Measurements from ENCODE around the gene RBMS3. TPM values are rescaled to one million over a fixed set of nuclear protein-coding genes. Genes with fewer than 3 reads are reported as not detected.

Gene RBMS3
- total RNA-seq, 1 donor from 2014 or later, result 22.6 TPM

DNA sequence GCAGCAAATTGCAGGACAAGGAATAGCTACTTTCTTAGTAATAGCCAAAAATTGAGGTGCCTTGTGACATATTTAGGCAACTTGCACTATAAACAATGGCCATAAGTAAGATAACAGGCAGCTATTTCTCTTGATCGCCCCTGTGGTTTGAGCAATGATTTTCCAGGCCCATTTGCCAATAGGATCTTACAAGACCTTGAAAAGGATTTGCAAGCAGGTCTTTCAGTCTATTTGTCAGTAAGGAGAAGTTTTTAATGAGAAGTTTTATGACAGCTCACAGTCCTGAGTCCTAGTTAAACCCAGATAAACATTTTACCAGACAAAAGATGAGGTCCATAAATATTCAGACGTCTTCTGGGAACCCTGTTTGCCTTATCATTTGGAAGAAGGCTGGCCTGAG lies 645.5 kb downstream of the RBMS3 start:
- DNase-seq (ENCODE audit: low read depth in 2 of 2), result no peak

DNA sequence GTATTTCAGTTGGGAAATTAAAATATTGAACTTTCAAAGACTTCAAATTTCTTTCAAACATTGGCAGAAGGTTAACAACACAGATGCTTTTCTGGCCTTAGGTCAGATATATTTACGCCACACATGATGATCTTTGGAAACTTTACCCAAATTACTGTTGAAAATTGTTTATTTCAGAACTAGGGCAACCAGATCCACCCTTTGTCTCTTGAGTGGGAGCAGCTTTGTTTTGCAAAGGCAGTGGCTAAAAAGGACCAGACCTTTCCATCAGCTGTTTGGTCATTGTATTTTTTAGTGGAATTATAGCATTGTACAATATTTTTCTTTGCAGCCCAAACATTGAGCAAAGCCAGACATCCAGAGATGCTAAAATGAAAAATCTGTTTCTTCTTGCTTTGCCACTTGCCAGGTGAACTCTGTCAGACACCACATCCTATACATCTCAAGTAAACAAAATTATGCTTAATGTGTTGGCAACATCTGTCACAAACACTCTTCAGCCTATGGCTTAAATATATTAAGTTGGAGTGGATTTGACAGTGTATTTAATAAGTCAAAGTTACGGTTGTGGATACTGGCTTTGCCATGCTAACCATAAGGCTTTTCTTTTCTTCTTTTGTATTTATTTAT lies 651.9 kb downstream of the RBMS3 start:
- no peak for DNase-seq (ENCODE audit: low read depth in 2 of 2)

DNA sequence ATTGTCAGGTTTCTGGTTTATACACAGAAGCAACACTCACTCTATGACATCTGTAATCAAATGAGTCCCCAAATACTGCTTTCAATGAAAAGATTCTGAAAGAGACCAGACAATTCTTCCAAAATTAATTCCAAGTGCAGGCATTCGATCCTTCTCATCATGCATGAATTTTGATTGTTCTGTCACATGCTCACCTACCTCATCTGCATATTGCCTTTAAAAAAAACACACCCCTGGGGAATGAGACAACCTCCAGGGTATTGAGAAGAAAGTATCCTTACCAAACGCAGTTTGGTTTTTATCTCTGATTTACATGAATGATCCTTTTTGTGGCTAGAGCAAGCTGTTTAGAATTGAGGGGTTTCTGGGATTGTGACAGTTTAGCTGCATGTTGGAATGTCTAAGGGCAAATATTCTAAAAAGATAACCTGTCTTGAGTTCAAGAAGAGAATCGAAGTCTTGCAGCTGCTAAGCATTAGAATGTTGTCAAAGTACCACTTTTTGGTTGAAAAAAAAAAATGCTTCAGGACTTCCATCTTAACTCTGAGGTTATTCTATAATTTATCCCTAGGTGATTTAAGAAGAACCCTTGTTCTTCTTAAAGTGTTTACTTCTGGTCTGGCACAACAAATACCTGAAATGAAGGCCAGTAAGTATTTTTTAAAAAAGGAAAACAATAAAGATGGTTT lies 653.1 kb downstream of the RBMS3 start:
- no peak for DNase-seq (ENCODE audit: low read depth in 2 of 2)

DNA sequence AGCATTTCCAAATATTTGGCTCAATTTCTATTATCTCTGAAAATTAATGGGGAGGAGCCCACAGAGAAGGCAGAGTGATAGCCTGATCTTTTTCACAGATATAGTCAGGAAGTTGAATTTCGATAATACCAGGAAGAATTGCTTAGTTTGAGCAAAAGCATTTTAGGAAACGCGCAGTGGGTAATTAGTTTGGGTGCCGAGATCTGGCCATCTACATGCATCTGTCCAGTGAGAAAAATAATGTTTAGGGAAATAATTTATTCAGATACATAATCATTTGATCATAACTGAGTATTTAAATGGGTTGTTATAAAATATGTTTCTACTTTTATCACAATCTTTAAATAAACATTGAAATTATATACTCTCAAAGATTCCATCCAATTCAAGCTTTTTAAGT lies 653.9 kb downstream of the RBMS3 start:
- DNase-seq (ENCODE audit: low read depth in 2 of 2), result no peak

DNA sequence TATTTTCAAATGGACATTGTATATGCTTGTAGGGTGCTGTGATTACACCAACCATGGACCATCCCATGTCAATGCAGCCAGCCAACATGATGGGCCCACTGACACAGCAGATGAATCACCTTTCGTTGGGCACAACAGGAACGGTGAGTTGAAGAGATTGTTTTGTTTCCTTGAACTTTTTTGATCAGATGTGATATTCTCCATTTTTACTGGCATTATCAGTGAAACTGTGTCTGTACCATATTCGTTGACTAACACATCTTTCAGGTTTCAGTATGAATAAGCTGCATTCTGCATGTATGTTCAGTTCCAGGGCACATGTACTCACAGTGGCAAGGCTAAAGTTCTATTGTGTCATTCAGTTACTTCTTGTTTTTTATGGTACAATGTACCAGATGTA lies 655.2 kb downstream of the RBMS3 start:
- DNase-seq (ENCODE audit: low read depth in 2 of 2), result peak in 1 of 2 donors; percentile 8

DNA sequence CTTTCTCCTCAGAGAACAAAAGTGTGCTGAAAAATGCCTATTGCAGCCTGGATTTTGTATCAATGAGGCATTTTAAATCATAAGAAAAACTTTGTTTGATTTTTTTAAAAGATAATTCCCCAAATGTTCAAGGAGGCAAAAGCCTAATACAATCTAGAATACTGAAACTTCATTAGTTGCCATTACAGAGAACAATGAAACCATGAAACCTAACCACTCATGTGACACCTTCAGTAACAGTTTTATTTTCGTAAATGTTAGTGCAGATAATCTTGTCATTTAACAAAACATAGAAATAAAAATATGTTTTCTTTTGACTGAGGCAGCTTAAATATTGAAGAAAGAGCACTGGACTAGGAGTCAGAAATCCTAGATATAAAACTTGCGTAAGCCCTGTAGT lies 655.9 kb downstream of the RBMS3 start:
- no peak for DNase-seq (ENCODE audit: low read depth in 2 of 2)

DNA sequence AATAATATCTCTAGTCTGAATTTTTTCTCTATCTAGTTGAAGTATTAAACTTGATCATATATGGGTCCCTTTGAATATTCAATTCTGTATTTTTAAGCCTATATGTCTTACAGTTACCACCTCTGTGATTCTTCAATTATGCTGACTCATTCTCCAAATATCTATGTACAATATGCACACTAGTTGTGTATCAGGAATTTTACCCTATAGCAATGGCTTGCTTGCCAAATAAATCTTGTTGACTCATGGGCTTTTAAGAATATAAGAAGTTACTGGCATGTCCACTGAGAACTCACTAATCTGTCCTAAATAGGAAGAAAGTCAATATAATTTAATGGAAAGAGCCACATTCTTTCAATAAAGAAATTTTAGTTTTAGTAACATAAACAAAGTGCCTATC lies 656.3 kb downstream of the RBMS3 start:
- DNase-seq (ENCODE audit: low read depth in 2 of 2), result no peak

DNA sequence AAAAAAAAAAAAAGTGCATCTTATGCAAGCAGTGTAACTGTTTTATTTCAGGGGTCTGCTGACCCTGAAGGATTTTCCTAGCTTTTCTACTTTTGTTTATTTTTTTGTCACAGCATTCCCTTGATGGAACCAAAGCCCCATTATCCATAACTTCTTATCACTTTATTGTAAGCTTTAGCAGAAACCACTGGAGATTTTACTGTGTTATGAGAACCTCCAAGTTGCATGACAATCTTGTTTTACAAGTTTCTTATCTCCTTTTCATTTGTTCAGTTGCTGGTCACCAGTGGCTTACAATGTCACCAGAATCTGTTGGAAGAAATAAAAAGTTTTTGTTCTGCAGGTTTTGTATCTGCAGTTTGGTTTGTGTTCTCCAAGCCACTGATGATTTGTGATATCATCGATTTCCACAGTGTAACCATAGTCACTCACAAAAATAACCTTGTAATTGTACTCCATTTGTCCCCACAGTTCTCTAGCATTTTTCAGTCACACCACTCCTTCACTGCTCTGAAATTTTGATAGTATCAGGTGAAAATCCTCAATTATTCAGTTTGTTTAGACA lies 660.0 kb downstream of the RBMS3 start:
- no peak for DNase-seq (ENCODE audit: low read depth in 2 of 2)

DNA sequence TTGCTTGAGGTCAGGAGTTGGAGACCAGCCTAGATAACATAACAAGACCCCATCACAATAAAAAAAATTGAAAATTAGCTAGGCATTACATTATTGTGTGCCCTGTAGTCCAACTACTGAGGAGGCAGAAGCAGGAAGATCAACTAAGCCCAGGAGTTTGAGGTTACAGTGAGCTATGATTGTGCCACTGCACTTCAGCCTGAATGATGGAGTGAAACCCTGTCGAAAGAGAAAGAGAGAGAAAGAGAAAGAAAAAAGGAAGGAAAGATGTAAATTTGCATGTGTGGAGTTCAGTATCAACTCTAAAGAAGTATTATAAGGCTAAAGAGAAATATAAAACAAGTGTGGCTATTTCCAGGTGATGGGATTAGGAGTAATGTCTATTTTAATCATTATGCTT lies 661.4 kb downstream of the RBMS3 start:
- no peak for DNase-seq (ENCODE audit: low read depth in 2 of 2)

DNA sequence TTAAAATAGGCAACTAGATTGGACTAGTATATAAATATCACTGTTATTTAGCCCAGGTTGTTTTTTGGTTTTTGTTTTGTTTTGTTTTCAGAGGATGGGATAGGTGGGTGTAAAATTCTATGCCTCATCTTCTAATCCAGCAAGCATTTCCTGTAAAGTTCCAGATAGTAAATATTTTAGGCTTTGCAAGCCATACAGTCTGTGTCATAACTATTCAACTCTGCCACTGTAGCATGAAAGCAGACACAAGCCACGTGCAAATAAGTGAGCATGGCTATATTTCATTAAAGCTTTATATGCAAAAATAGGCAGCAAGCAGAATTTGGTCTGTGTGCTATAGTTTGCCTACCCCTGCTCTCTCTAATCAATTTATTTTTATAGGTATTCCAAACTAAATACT lies 668.3 kb downstream of the RBMS3 start:
- DNase-seq (ENCODE audit: low read depth in 2 of 2), result peak in 1 of 2 donors; percentile 33

DNA sequence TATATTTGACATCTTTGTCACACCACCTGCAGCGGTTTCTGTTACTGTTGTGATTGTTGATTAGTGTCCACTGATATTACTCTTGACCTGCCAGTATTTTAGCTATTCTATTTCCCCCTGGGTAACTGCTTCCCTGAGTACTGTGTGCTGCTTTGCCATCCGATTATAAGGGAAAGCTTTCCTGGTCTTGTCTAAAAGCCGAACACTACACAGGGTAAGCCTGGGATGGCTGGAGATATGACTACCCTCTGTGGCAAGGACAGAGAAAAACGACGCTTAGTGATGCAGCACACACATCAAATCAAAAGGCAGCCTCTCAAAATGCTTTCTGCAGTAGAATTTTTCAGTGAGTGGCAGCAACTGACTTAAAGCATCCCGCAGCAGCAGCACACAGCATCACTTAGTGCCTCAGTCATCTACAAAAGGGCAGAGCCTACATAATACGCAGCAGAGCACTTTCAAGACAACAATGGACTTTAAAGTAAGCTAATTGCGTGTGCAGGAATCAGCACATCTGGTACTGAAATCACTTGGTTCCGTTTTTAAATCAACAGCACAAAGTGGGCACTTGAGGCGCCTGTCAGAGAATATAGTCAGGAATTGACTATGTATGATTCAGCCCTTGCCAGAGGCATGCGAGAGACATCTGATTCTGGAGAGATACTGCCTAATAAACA lies 669.2 kb downstream of the RBMS3 start:
- peak in 1 of 2 donors; percentile 42 for DNase-seq (ENCODE audit: low read depth in 2 of 2)

DNA sequence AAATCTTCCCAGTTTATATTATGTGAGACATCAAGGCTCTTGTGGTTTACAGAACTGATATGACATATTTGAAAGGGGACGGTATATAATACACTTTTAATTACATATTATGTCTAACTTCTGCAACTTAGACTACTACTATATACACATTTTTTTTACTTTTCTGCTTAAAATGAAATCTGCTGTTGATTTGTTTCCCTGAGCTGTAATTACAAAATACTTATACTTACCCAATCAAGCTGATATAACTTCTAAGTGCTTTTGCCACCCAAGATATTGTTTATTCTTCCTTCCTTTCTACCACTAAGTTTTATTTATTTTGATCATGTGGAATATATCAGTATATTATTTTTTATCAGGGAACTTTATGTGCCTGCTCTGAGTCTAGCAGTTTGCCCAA lies 671.6 kb downstream of the RBMS3 start:
- DNase-seq (ENCODE audit: low read depth in 2 of 2), result no peak

DNA sequence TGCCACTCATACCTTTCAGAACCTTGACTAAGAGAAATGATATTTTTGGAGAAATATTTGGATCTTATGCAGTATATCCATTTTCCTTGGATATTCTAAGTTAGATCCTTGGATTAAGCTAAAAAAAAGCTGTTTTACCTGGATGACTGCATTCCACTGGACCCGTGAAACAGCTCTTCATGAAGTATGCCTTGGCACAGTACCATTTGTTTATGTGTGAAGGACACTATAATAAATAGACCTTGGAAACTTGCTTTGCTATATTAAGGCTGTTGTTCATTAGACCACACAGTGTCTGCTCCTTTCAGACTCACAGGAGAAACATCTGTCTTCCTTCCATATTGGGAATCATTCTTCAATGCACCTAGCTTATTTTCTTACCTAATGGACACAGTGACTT lies 674.5 kb downstream of the RBMS3 start:
- no peak for DNase-seq (ENCODE audit: low read depth in 2 of 2)

DNA sequence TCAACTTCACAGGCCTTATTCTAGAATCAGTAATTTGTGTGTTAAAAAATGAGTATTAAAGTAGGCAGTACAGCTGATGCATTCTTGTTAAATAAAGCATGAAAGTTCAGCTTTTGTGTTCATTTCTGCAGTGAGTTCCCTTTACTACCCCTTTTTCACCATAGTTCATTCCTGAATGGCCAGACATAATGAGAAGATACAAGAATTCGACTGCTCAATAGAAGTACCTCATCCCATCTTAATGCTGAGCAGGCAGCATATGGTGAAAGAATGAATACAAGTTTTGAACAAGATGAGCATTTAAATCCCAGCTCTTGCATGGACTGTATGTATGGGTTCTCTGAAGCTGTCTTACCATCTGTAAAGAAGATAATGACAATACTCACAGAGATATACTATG lies 677.9 kb downstream of the RBMS3 start:
- no peak for DNase-seq (ENCODE audit: low read depth in 2 of 2)

DNA sequence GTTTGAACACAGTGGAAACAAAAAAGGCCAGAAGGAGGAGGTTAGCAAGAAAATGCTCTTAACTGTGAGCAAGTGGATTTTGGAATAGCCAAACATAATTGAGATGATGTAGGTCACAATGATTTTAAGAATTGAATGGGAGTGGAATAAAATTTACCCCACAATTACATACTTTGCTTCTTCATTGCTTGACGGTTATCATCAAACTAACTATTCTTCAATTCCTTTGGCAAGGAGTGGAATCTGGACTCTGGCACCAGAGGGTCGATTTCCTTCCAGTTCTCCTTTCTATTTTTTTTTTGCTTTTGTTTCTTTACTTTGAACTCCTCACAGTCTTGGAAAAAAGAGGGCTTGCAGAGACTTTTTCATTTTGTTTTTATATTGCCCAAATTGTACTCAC lies 691.0 kb downstream of the RBMS3 start:
- DNase-seq (ENCODE audit: low read depth in 2 of 2), result no peak

DNA sequence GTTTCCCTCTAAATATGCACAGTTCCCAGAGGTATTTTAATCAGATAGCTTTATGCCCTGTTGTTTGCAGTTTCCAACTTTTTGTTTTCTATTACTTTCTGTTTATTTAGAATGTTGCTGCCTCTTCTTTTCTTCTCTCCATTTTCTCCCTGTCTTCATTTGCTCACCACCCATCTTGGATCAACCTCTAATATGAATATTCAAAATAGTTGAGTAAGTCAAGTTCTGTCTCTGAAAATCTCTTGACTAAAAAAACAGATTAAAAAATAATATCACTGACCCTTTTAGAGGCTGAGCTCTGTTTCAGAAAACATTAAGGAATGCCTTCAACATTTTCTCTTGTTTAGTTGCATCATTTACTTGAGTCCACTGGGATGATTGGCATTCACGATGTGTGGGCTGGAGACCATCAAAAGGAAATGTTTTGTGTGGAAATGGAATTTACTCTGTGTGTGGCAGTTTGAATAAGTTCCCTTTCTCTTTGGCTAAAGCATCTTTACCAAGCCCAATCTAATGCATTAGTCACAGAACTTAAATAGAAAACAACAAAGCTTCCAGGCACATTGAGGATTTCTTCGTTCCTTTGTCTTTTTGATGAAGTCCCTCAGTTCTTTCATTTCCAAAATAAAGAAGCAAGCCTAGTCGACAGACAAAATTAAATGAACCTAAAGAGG lies 691.6 kb downstream of the RBMS3 start:
- DNase-seq (ENCODE audit: low read depth in 2 of 2), result peak in 1 of 2 donors; percentile 17

DNA sequence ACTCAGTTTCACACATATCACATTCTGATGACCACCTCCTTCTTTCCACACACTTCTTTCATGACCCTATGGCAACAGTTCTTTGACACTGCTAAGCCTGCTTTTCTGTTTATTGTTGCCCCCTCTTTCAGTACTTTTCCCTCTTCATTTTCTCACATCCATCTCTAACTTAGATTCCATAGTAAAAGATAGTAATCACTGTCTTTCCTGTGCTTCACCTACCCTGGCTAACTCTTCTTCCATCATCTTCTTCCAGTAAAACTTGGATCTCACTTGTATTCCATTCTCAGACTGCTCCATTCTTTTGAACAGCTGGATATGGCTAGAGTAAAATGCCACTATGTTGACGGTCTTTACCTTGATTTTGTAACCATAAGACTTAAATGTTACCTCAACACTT lies 692.9 kb downstream of the RBMS3 start:
- DNase-seq (ENCODE audit: low read depth in 2 of 2), result no peak

DNA sequence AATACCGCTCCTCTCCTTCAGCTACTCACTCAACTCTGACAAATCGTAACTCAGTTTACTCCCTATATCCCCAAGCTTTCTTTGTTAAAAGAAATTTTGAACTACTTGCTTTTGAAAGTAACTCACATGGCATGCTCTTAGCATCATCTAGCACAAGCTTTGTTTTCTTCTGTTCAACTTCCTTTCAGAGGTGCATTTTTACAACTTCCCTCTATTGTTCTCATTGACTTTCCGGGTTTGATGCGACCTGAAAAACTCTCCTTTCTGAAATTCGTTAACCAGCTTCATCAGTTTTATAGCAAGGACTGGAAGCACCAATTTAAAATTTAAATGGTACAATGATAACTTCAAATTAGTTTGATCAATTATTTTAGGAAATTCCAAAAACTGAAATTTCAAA lies 696.0 kb downstream of the RBMS3 start:
- DNase-seq (ENCODE audit: low read depth in 2 of 2), result peak; percentile 56 to 74

DNA sequence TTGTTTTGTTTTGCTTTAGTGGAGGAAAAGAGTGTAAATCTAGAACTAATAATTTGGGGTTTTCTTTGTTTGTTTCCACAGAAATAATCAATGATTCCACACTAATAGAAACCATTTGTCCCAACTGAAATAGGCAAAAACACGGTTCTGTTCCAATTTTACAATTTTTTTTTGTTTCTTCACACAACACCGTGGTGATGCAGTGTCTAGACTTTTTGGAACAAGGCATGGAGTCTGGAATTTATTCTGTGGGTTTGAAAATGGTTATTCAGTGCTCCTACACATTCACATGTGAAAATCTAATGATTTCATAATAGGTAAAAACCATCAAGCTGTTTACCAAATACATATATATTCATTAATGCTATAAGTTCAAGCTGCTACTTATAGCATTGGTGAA lies 696.5 kb downstream of the RBMS3 start:
- DNase-seq (ENCODE audit: low read depth in 2 of 2), result peak in 1 of 2 donors; percentile 23

DNA sequence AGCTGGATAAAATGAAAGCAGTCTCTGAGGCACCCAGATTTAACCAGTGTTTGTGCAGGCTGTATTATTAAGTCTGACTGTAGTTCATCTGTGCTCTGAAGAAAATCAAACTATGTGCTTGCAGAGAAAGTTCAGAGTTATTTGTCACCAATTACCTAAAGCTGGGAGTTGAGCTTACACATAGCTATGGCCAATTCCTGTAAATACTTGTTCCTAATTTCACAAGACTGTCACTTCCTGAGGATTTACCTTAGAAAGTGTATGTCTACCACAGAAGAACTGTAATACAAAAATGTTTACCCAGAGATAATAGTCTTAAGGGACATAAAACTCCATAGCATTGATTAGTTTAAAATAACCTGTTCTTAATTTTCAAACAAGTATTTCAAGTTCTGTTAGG lies 697.2 kb downstream of the RBMS3 start:
- no peak for DNase-seq (ENCODE audit: low read depth in 2 of 2)

DNA sequence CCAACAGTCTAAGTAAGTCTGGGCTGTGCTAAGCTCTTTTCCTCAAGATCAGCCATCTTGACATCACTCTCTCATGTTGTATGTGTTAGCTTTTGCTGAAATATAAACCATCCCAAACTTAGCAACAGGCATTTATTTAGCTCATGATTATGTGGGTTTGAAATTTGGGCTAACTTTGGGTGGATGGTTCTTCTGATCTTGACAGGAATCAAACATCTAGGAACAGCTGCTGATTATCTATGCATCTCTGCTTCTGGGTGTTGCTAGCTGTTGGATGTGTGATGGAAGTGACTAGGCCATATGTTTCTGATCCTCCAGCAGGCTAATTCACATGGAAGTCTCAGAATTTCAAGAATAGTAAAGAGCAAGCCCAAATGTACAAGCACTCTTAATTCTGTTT lies 710.3 kb downstream of the RBMS3 start:
- no peak for DNase-seq (ENCODE audit: low read depth in 2 of 2)

DNA sequence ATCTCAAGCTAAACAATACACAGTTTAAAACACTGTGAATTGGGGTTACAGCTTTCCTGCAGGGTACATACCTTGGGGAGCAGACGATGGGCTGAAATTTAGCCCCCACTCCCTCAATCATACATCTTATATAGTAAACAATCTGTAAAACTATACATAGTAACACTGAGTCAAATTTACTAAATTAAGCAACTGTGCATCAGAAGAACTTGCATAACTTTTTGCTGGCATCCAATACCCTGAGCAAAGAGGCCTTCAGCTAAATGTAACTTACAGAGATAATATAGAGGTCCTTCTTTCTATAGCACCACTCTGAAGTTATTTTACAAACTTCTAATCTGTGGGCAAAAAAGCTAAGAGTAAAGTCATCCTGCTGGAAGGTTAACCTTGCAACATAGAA lies 721.9 kb downstream of the RBMS3 start:
- DNase-seq (ENCODE audit: low read depth in 2 of 2), result no peak

Data from lung microvascular endothelial cell (primary cell).